GM12891 (cell line): ENCODE measurements around the gene ATL1.

Experiments used
- POLR2A ChIP-seq: IDR thresholded peaks from 2 replicates; pipeline ENCODE4 v1.6.1; 2011; ENCODE audit warnings: low read depth, low read length, control low read depth
- POLR2AphosphoS5 ChIP-seq: IDR thresholded peaks from 2 replicates; pipeline ENCODE4 v1.6.1; 2011; ENCODE audit warnings: low read depth, low read length, control low read depth
- TAF1 ChIP-seq: IDR thresholded peaks from 2 replicates; pipeline ENCODE4 v1.6.1; 2011; ENCODE audit warnings: low read depth, low read length, control low read depth

GRCh38 chr14:50633954-50634353 is 74.0 kb downstream of the ATL1 start:
- no peak for TF ChIP-seq POLR2A
- TF ChIP-seq POLR2AphosphoS5 = no peak
- TF ChIP-seq TAF1 = no peak
